GM19238 (cell line): ENCODE results near the gene RASSF6.
"Not testable (repeated sequence)": the region's sequence is repeated elsewhere in the genome, so short reads cannot be mapped to it uniquely, and the experiment has no call there.

Experiments used
- DNase-seq: peaks from one replicate; pipeline ENCODE4 v3.0.0; 2011; ENCODE audit warnings: low spot score; ENCODE audit not compliant: insufficient read length

RASSF6 gene

GRCh38 chr4:73620115-73620792, at the start of gene RASSF6:
RASSF6 (minus strand) TSS chr4:73620436; CDS start chr4:73611795, 8,641 bp downstream.
- DNase-seq: peak; percentile 40

GRCh38 chr4:73669410-73670183, 49.4 kb upstream of the RASSF6 start:
- no peak for DNase-seq

- no peak for DNase-seq
Measured at GRCh38 chr4:73668782-73669201, 48.6 kb upstream of the RASSF6 start.

GRCh38 chr4:73665924-73666323, 45.7 kb upstream of the RASSF6 start:
- DNase-seq: not testable (repeated sequence)

- DNase-seq: no peak
Measured at GRCh38 chr4:73664470-73664869, 44.2 kb upstream of the RASSF6 start.

- no peak for DNase-seq
Measured at GRCh38 chr4:73663576-73663975, 43.3 kb upstream of the RASSF6 start.

- DNase-seq: peak; percentile 18
Measured at GRCh38 chr4:73662709-73663546, 42.7 kb upstream of the RASSF6 start.

- no peak for DNase-seq
Measured at GRCh38 chr4:73661646-73662119, 41.4 kb upstream of the RASSF6 start.

GRCh38 chr4:73660808-73661207, 40.6 kb upstream of the RASSF6 start:
- no peak for DNase-seq

- DNase-seq: peak; percentile 19
Measured at GRCh38 chr4:73653695-73654106, 33.5 kb upstream of the RASSF6 start.

- no peak for DNase-seq
Measured at GRCh38 chr4:73650250-73650649, 30.0 kb upstream of the RASSF6 start.

- DNase-seq: no peak
Measured at GRCh38 chr4:73648478-73648877, 28.2 kb upstream of the RASSF6 start.

- DNase-seq: no peak
Measured at GRCh38 chr4:73646117-73646516, 25.9 kb upstream of the RASSF6 start.

GRCh38 chr4:73631565-73632226, 11.5 kb upstream of the RASSF6 start:
- no peak for DNase-seq

- not testable (repeated sequence) for DNase-seq
Measured at GRCh38 chr4:73628834-73629233, 8.6 kb upstream of the RASSF6 start.

- no peak for DNase-seq
Measured at GRCh38 chr4:73621357-73621756, 1.1 kb upstream of the RASSF6 start.

GRCh38 chr4:73619346-73619745, 890 bp downstream of the RASSF6 start:
- no peak for DNase-seq

- DNase-seq: no peak
Measured at GRCh38 chr4:73617256-73617655, 3.0 kb downstream of the RASSF6 start.

GRCh38 chr4:73615613-73616012, 4.6 kb downstream of the RASSF6 start:
- DNase-seq: no peak

- DNase-seq: no peak
Measured at GRCh38 chr4:73614311-73614867, 5.8 kb downstream of the RASSF6 start.

- DNase-seq: no peak
Measured at GRCh38 chr4:73613130-73613529, 7.1 kb downstream of the RASSF6 start.
